H9 (cell line): ENCODE results near the gene MTA3. TPM values are rescaled to one million over a fixed set of nuclear protein-coding genes. Genes with fewer than 3 reads are reported as not detected.
"Not testable (repeated sequence)": the region's sequence is repeated elsewhere in the genome, so short reads cannot be mapped to it uniquely, and the experiment has no call there.

ENCODE experiments used
- DNase-seq: peaks from one replicate; pipeline ENCODE4 v3.0.0-alpha.2; 2017
- H2AFZ ChIP-seq: one replicate; pipeline ENCODE4 v1.6.1; 2013; ENCODE audit warnings: mild to moderate bottlenecking, low read length, control low read depth, moderate library complexity
- H2AK5ac ChIP-seq: 2 replicates; pipeline ENCODE4 v1.6.1; 2013; ENCODE audit warnings: low read length, control low read depth, mixed read lengths; ENCODE audit not compliant: insufficient read length
- H2BK120ac ChIP-seq: one replicate; pipeline ENCODE4 v1.6.1; 2013; ENCODE audit warnings: low read depth, mild to moderate bottlenecking, low read length, control low read depth, inconsistent platforms; ENCODE audit not compliant: poor library complexity, severe bottlenecking
- H2BK12ac ChIP-seq: 2 replicates; pipeline ENCODE4 v1.6.1; 2013; ENCODE audit warnings: low read length, control low read depth, mixed read lengths, low read depth; ENCODE audit not compliant: insufficient read length
- H2BK15ac ChIP-seq: 2 replicates; pipeline ENCODE4 v1.6.1; 2013; ENCODE audit warnings: low read depth, low read length, control low read depth
- H2BK20ac ChIP-seq: one replicate; pipeline ENCODE4 v1.6.1; 2013; ENCODE audit warnings: low read depth, mild to moderate bottlenecking, low read length, control low read depth, inconsistent platforms; ENCODE audit not compliant: poor library complexity, severe bottlenecking
- H2BK5ac ChIP-seq: 2 replicates; pipeline ENCODE4 v1.6.1; 2013; ENCODE audit warnings: low read length, control low read depth, mixed read lengths; ENCODE audit not compliant: insufficient read length
- H3K14ac ChIP-seq: 2 replicates; pipeline ENCODE4 v1.6.1; 2013; ENCODE audit warnings: low read length, control low read depth; ENCODE audit not compliant: insufficient read depth
- H3K18ac ChIP-seq: 2 replicates; pipeline ENCODE4 v1.6.1; 2013; ENCODE audit warnings: low read depth, mild to moderate bottlenecking, mixed read lengths, low read length, control low read depth; ENCODE audit not compliant: insufficient read length
- H3K23ac ChIP-seq: 2 replicates; pipeline ENCODE4 v1.6.1; 2013; ENCODE audit warnings: low read length, control low read depth, mixed read lengths, low read depth; ENCODE audit not compliant: insufficient read length
- H3K23me2 ChIP-seq: 2 replicates; pipeline ENCODE4 v1.6.1; 2013; ENCODE audit warnings: low read depth, mild to moderate bottlenecking, mixed read lengths, low read length, control low read depth; ENCODE audit not compliant: insufficient read length, poor library complexity, severe bottlenecking
- H3K27ac ChIP-seq: 2 replicates; pipeline ENCODE4 v1.5.1; 2013; ENCODE audit warnings: low read length, control low read depth, mixed read lengths, low read depth; ENCODE audit not compliant: insufficient read length
- H3K27me3 ChIP-seq: 2 replicates; pipeline ENCODE4 v1.6.1; 2013; ENCODE audit warnings: low read length, control low read depth, inconsistent platforms; ENCODE audit not compliant: insufficient read depth
- H3K4ac ChIP-seq: 2 replicates; pipeline ENCODE4 v1.6.1; 2013; ENCODE audit warnings: low read depth, mild to moderate bottlenecking, control low read depth, inconsistent platforms, low read length, moderate library complexity
- H3K4me1 ChIP-seq: 2 replicates; pipeline ENCODE4 v1.6.1; 2013; ENCODE audit warnings: low read length, control low read depth, inconsistent platforms; ENCODE audit not compliant: insufficient read depth
- H3K4me2 ChIP-seq: 2 replicates; pipeline ENCODE4 v1.6.1; 2013; ENCODE audit warnings: low read length, control low read depth, mixed read lengths; ENCODE audit not compliant: insufficient read length, insufficient read depth
- H3K56ac ChIP-seq: 2 replicates; pipeline ENCODE4 v1.6.1; 2013; ENCODE audit warnings: low read depth, mild to moderate bottlenecking, mixed read lengths, low read length, control low read depth; ENCODE audit not compliant: insufficient read length
- H3K79me1 ChIP-seq: 2 replicates; pipeline ENCODE4 v1.6.1; 2013; ENCODE audit warnings: low read depth, mild to moderate bottlenecking, moderate library complexity, low read length, control low read depth, inconsistent platforms; ENCODE audit not compliant: insufficient read depth, poor library complexity, severe bottlenecking
- H3K79me2 ChIP-seq: 2 replicates; pipeline ENCODE4 v1.6.1; 2013; ENCODE audit warnings: low read length, control low read depth, inconsistent platforms; ENCODE audit not compliant: insufficient read depth
- H3K9ac ChIP-seq: 2 replicates; pipeline ENCODE4 v1.6.1; 2013; ENCODE audit warnings: low read length, control low read depth, mixed read lengths; ENCODE audit not compliant: insufficient read length; ENCODE audit errors: extremely low read depth
- H3K9me3 ChIP-seq: one replicate; pipeline ENCODE4 v1.6.1; 2013; ENCODE audit warnings: low read depth, low read length, inconsistent platforms; ENCODE audit not compliant: control insufficient read depth
- H3T11ph ChIP-seq: one replicate; pipeline ENCODE4 v1.6.1; 2013; ENCODE audit warnings: mild to moderate bottlenecking, low read length, control low read depth, inconsistent platforms
- H4K20me1 ChIP-seq: one replicate; pipeline ENCODE4 v1.6.1; 2013; ENCODE audit not compliant: control insufficient read depth, insufficient read length, insufficient read depth
- H4K5ac ChIP-seq: 2 replicates; pipeline ENCODE4 v1.6.1; 2013; ENCODE audit warnings: low read depth, mild to moderate bottlenecking, mixed read lengths, low read length, control low read depth; ENCODE audit not compliant: insufficient read length
- H4K8ac ChIP-seq: replicated peaks from 2 replicates; pipeline ENCODE4 v1.6.1; 2013; ENCODE audit warnings: low read length, control low read depth, mixed read lengths, low read depth; ENCODE audit not compliant: insufficient read length
- H4K91ac ChIP-seq: 2 replicates; pipeline ENCODE4 v1.6.1; 2013; ENCODE audit warnings: low read depth, mild to moderate bottlenecking, moderate library complexity, mixed read lengths, low read length, control low read depth; ENCODE audit not compliant: insufficient read length
- H3K27ac Mint-ChIP-seq, 3 experiments: 2 replicates in 2 of 3; 3 replicates in 1 of 3; pipeline ENCODE4 v1.8.0; 2020 to 2021; ENCODE audit warnings: mixed read lengths in 3 of 3, mild to moderate bottlenecking in 1 of 3, moderate library complexity in 1 of 3
- H3K27me3 Mint-ChIP-seq: 2 replicates; pipeline ENCODE4 v1.8.0; 2021; ENCODE audit warnings: low read depth, mild to moderate bottlenecking, moderate library complexity, mixed read lengths
- H3K36me3 Mint-ChIP-seq, 3 experiments: 2 replicates in 2 of 3; 3 replicates in 1 of 3; pipeline ENCODE4 v1.8.0; 2020 to 2021; ENCODE audit warnings: low read depth in 3 of 3, mixed read lengths in 3 of 3; ENCODE audit not compliant: insufficient read depth in 1 of 3
- H3K4me1 Mint-ChIP-seq, 2 experiments: 2 replicates each; pipeline ENCODE4 v1.8.0; 2020; ENCODE audit warnings: mixed read lengths in 2 of 2
- H3K4me3 Mint-ChIP-seq, 2 experiments: 2 replicates in 1 of 2; 3 replicates in 1 of 2; pipeline ENCODE4 v1.8.0; 2020 to 2021; ENCODE audit warnings: mild to moderate bottlenecking in 2 of 2, mixed read lengths in 2 of 2, moderate library complexity in 1 of 2
- H3K9me3 Mint-ChIP-seq, 2 experiments: 2 replicates in 1 of 2; 3 replicates in 1 of 2; pipeline ENCODE4 v1.8.0; 2020; ENCODE audit warnings: mild to moderate bottlenecking in 2 of 2, mixed read lengths in 2 of 2, moderate library complexity in 1 of 2
- WGBS: extraction: QIAGEN DNeasy Blood & Tissue Kit; methylation state at CpG from one replicate; pipeline ENCODE4 v1.1.7; 2013; ENCODE audit warnings: missing lambda C conversion rate, low lambda C conversion rate, mixed read lengths; ENCODE audit not compliant: insufficient read length; ENCODE audit errors: extremely low coverage; 5-methylcytosine and 5-hydroxymethylcytosine counted together
- total RNA-seq: library from RNA; stranded (reverse); gene quantifications from 2 replicates; pipeline ENCODE4 v1.2.1, GENCODE V29; 2021
- TF ChIP-seq, protein P1 (sequence below): fragments of 200-600 bp; sonication (generic); conservative IDR thresholded peaks from 3 replicates; pipeline ENCODE4 v1.8.0; 2021; ENCODE audit warnings: antibody characterized with exemption, mild to moderate bottlenecking

The MTA3 gene
- total RNA-seq, 1 experiment from 2014 or later = 253 TPM

- no CpG with 5 or more reads among the region's 6 CpGs for WGBS
- H3K79me2 ChIP-seq = peaks cover 23% of the 10 kb centered on the region; the same call in 1 of the 2 replicates
- H3K27ac ChIP-seq = no peak overlapping the region
These were observed 12.8 kb downstream of the MTA3 start for GRCh38 chr2:42581257-42581656.

GRCh38 chr2:42584628-42585027 is 16.2 kb downstream of the MTA3 start:
- not testable (repeated sequence) for H3K9me3 ChIP-seq, H3K14ac ChIP-seq, H2BK120ac ChIP-seq, H3K23ac ChIP-seq, H4K91ac ChIP-seq, H3K27me3 Mint-ChIP-seq, H3K4me2 ChIP-seq, H2BK12ac ChIP-seq, H2BK5ac ChIP-seq, H2AFZ ChIP-seq, H3K79me1 ChIP-seq, H2BK15ac ChIP-seq, H3K9me3 Mint-ChIP-seq, H3K9ac ChIP-seq, H3K56ac ChIP-seq, H3K23me2 ChIP-seq, H3T11ph ChIP-seq, H3K4ac ChIP-seq, H3K4me3 Mint-ChIP-seq, H2BK20ac ChIP-seq, H3K4me1 ChIP-seq, H2AK5ac ChIP-seq, DNase-seq, H3K27me3 ChIP-seq, H3K18ac ChIP-seq, H4K5ac ChIP-seq, H4K8ac ChIP-seq, H3K27ac ChIP-seq, H4K20me1 ChIP-seq
- WGBS = no CpG with 5 or more reads among the region's 3 CpGs
- H3K79me2 ChIP-seq = peaks cover 15% of the 10 kb centered on the region; the same call in 1 of the 2 replicates
- Mint-ChIP-seq H3K4me1 (peaks cover 6 to 24% of the 10 kb centered on the region in 2 experiments), H3K36me3 (peaks cover 36 to 73% (median 71%) of the 10 kb centered on the region in 3 experiments), H3K27ac (peak overlapping the region in 1 of 3 experiments; percentile 78; a peak in 2 of 7 replicates)

More at GRCh38 chr2:42581257-42581656, 12.8 kb downstream of the MTA3 start:
- H2AFZ ChIP-seq = no peak overlapping the region
- Mint-ChIP-seq H3K4me3 (no peak overlapping the region), H3K27me3 (no peaks in the 10 kb centered on the region), H3K9me3 (no peaks in the 10 kb centered on the region), H3K27ac (no peak overlapping the region; a peak in 1 of 7 replicates), H3K36me3 (peaks cover 46 to 85% (median 83%) of the 10 kb centered on the region in 3 experiments), H3K4me1 (peaks cover 3 to 23% of the 10 kb centered on the region in 2 experiments; a peak in 3 of 4 replicates)
- no peak overlapping the region for H3K56ac ChIP-seq
- H4K5ac ChIP-seq = no peak overlapping the region
- no peak overlapping the region for H3K9ac ChIP-seq
- TF ChIP-seq, protein P1, sequence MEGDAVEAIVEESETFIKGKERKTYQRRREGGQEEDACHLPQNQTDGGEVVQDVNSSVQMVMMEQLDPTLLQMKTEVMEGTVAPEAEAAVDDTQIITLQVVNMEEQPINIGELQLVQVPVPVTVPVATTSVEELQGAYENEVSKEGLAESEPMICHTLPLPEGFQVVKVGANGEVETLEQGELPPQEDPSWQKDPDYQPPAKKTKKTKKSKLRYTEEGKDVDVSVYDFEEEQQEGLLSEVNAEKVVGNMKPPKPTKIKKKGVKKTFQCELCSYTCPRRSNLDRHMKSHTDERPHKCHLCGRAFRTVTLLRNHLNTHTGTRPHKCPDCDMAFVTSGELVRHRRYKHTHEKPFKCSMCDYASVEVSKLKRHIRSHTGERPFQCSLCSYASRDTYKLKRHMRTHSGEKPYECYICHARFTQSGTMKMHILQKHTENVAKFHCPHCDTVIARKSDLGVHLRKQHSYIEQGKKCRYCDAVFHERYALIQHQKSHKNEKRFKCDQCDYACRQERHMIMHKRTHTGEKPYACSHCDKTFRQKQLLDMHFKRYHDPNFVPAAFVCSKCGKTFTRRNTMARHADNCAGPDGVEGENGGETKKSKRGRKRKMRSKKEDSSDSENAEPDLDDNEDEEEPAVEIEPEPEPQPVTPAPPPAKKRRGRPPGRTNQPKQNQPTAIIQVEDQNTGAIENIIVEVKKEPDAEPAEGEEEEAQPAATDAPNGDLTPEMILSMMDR = no peak
- H3K4ac ChIP-seq = no peak overlapping the region
- DNase-seq = no peak
- H3K18ac ChIP-seq = no peak overlapping the region
- H3K9me3 ChIP-seq = no peaks in the 10 kb centered on the region
- H3K27me3 ChIP-seq = no peaks in the 10 kb centered on the region
- H3K4me1 ChIP-seq = no peaks in the 10 kb centered on the region
- H2BK5ac ChIP-seq = no peak overlapping the region
- no peak overlapping the region for H2AK5ac ChIP-seq
- no peak overlapping the region for H3T11ph ChIP-seq
- H2BK12ac ChIP-seq = no peak overlapping the region
- no peak overlapping the region for H3K14ac ChIP-seq
- no peak overlapping the region for H3K23ac ChIP-seq
- no peak overlapping the region for H2BK15ac ChIP-seq
- no peak overlapping the region for H3K4me2 ChIP-seq
- peaks cover 7% of the 10 kb centered on the region for H3K79me1 ChIP-seq
- H3K23me2 ChIP-seq = no peaks in the 10 kb centered on the region
- H2BK120ac ChIP-seq = no peak overlapping the region
- no peaks in the 10 kb centered on the region for H4K20me1 ChIP-seq
- no peak overlapping the region for H2BK20ac ChIP-seq
- H4K91ac ChIP-seq = no peak overlapping the region
- H4K8ac ChIP-seq = no peak overlapping the region
